ENCODE data around the gene TLR2.

DNA sequence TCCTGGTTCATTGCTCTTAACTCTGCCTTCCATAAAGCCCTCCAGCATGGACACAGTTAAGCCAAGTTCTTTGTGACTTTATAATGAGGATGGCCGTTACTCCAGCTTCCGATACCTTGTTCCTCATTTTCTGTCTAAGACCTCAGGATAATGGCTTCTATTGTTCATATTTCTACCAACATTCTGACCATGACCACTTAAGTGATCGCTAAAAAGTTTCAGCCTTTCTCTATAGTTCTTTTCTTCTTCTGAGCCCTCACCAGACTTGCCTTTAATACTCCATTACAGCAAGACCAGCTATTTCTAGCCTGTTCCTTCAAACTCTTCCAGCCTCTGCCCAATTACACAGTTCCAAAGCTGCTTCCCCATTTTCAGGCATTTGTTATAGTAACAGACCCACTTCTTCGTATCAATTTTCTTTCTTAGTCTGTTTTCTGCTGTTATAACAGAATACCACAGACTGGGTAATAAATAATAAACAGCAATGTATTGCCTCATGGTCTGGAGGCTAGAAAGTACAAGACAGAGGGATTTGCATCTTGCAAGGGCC, 63.4 kb downstream of the TLR2 start:
- TF ChIP-seq, protein P1, sequence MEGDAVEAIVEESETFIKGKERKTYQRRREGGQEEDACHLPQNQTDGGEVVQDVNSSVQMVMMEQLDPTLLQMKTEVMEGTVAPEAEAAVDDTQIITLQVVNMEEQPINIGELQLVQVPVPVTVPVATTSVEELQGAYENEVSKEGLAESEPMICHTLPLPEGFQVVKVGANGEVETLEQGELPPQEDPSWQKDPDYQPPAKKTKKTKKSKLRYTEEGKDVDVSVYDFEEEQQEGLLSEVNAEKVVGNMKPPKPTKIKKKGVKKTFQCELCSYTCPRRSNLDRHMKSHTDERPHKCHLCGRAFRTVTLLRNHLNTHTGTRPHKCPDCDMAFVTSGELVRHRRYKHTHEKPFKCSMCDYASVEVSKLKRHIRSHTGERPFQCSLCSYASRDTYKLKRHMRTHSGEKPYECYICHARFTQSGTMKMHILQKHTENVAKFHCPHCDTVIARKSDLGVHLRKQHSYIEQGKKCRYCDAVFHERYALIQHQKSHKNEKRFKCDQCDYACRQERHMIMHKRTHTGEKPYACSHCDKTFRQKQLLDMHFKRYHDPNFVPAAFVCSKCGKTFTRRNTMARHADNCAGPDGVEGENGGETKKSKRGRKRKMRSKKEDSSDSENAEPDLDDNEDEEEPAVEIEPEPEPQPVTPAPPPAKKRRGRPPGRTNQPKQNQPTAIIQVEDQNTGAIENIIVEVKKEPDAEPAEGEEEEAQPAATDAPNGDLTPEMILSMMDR (IDR thresholded peaks at IDR 0.05): no peak
- TF ChIP-seq POLR2AphosphoS5 (IDR thresholded peaks at IDR 0.05) (no peak), POLR2A (IDR thresholded peaks at IDR 0.05) (no peak)
